Neural progenitor cell (in vitro differentiated cells): Measurements from ENCODE around the gene ASH1L. TPM values are rescaled to one million over a fixed set of nuclear protein-coding genes. Genes with fewer than 3 reads are reported as not detected.

ENCODE experiments used
- DNase-seq: peaks from one replicate; pipeline ENCODE4 v3.0.0-alpha.2; 2016; ENCODE audit warnings: low spot score
- H2AFZ ChIP-seq: fragments of 200-600 bp; sonication (generic); replicated peaks from 2 replicates; pipeline ENCODE4 v1.6.1; 2016; ENCODE audit warnings: antibody characterized with exemption
- H3F3A ChIP-seq: fragments of 200-600 bp; sonication (generic); 2 replicates; pipeline ENCODE4 v1.6.1; 2016; ENCODE audit warnings: antibody characterized with exemption, low read depth
- H3K27ac ChIP-seq: fragments of 200-600 bp; sonication (generic); 2 replicates; pipeline ENCODE4 v1.5.1; 2016; ENCODE audit warnings: mild to moderate bottlenecking
- H3K27me3 ChIP-seq: fragments of 200-600 bp; sonication (generic); 2 replicates; pipeline ENCODE4 v1.6.1; 2016; ENCODE audit warnings: mild to moderate bottlenecking, moderate library complexity
- H3K36me3 ChIP-seq: fragments of 200-600 bp; sonication (generic); 2 replicates; pipeline ENCODE4 v1.5.1; 2016
- H3K4me1 ChIP-seq: fragments of 200-600 bp; sonication (generic); 2 replicates; pipeline ENCODE4 v1.6.1; 2016; ENCODE audit warnings: mixed run types
- H3K4me2 ChIP-seq: fragments of 200-600 bp; sonication (generic); 2 replicates; pipeline ENCODE4 v1.6.1; 2016
- H3K4me3 ChIP-seq: fragments of 200-600 bp; sonication (generic); 2 replicates; pipeline ENCODE4 v1.5.1; 2016
- H3K79me2 ChIP-seq: fragments of 200-600 bp; sonication (generic); 2 replicates; pipeline ENCODE4 v1.6.1; 2016; ENCODE audit warnings: low read depth
- H3K9ac ChIP-seq: fragments of 200-600 bp; sonication (generic); 2 replicates; pipeline ENCODE4 v1.6.1; 2016
- H3K9me3 ChIP-seq: fragments of 200-600 bp; sonication (generic); 2 replicates; pipeline ENCODE4 v1.5.1; 2016; ENCODE audit warnings: low read depth
- H4K20me1 ChIP-seq: fragments of 200-600 bp; sonication (generic); 2 replicates; pipeline ENCODE4 v1.6.1; 2016; ENCODE audit warnings: low read depth
- H3K27ac Mint-ChIP-seq: 3 replicates; pipeline ENCODE4 v1.8.0; 2021; ENCODE audit warnings: mixed read lengths
- H3K27me3 Mint-ChIP-seq: 2 replicates; pipeline ENCODE4 v1.8.0; 2022; ENCODE audit warnings: low read depth, mild to moderate bottlenecking, inconsistent platforms, moderate library complexity, mixed read lengths; ENCODE audit not compliant: insufficient read depth
- H3K36me3 Mint-ChIP-seq: 3 replicates; pipeline ENCODE4 v1.8.0; 2021; ENCODE audit warnings: mixed read lengths
- H3K4me1 Mint-ChIP-seq: 3 replicates; pipeline ENCODE4 v1.8.0; 2021; ENCODE audit warnings: mixed read lengths
- H3K4me3 Mint-ChIP-seq: 3 replicates; pipeline ENCODE4 v1.8.0; 2021; ENCODE audit warnings: mild to moderate bottlenecking, moderate library complexity, mixed read lengths
- H3K9me3 Mint-ChIP-seq: 3 replicates; pipeline ENCODE4 v1.8.0; 2020; ENCODE audit warnings: mixed read lengths
- CTCF ChIP-seq: fragments of 200-600 bp; sonication (generic); IDR thresholded peaks from 2 replicates; pipeline ENCODE4 v1.5.1; 2017; ENCODE audit warnings: antibody characterized with exemption, mild to moderate bottlenecking
- EZH2 ChIP-seq: fragments of 200-600 bp; sonication (generic); IDR thresholded peaks from 2 replicates; pipeline ENCODE4 v1.6.1; 2017; ENCODE audit warnings: antibody characterized with exemption, mild to moderate bottlenecking, moderate library complexity
- EZH2phosphoT487 ChIP-seq: fragments of 200-600 bp; sonication (generic); IDR thresholded peaks from 2 replicates; pipeline ENCODE4 v1.6.1; 2017; ENCODE audit warnings: antibody characterized with exemption
- total RNA-seq: library from RNA; depleted of rRNA; stranded (reverse); fragments of >200 nt; gene quantifications from 2 replicates; pipeline ENCODE4 v1.2.3, GENCODE V29; 2015; ENCODE audit warnings: low replicate concordance

The ASH1L gene
- total RNA-seq, 1 donor from 2014 or later: 42.1 TPM

GRCh38 chr1:155485945-155486344 lies 76.7 kb downstream of the ASH1L start:
- H3K27ac ChIP-seq: no peak overlapping the region
- H4K20me1 ChIP-seq: peaks cover 5% of the 10 kb centered on the region
- H3K79me2 ChIP-seq: peaks cover 34% of the 10 kb centered on the region
- Mint-ChIP-seq H3K36me3 (peaks cover 20% of the 10 kb centered on the region), H3K27me3 (peaks cover 5% of the 10 kb centered on the region), H3K9me3 (peaks cover 2% of the 10 kb centered on the region), H3K27ac (no peak overlapping the region), H3K4me1 (no peaks in the 10 kb centered on the region), H3K4me3 (no peak overlapping the region)
- no peaks in the 10 kb centered on the region for H3K27me3 ChIP-seq
- DNase-seq: no peak
- H3K36me3 ChIP-seq: peaks cover 5% of the 10 kb centered on the region
- TF ChIP-seq EZH2: no peak
- no peak for TF ChIP-seq CTCF
- no peak for TF ChIP-seq EZH2phosphoT487
- H3K4me3 ChIP-seq: no peak overlapping the region
- no peak overlapping the region for H3K9ac ChIP-seq
- H3F3A ChIP-seq: no peaks in the 10 kb centered on the region
- H3K4me1 ChIP-seq: no peaks in the 10 kb centered on the region
- H3K4me2 ChIP-seq: no peak overlapping the region
- H3K9me3 ChIP-seq: no peaks in the 10 kb centered on the region
- no peak overlapping the region for H2AFZ ChIP-seq

GRCh38 chr1:155485222-155485621 lies 77.4 kb downstream of the ASH1L start:
- no peaks in the 10 kb centered on the region for H3K9me3 Mint-ChIP-seq

DNA sequence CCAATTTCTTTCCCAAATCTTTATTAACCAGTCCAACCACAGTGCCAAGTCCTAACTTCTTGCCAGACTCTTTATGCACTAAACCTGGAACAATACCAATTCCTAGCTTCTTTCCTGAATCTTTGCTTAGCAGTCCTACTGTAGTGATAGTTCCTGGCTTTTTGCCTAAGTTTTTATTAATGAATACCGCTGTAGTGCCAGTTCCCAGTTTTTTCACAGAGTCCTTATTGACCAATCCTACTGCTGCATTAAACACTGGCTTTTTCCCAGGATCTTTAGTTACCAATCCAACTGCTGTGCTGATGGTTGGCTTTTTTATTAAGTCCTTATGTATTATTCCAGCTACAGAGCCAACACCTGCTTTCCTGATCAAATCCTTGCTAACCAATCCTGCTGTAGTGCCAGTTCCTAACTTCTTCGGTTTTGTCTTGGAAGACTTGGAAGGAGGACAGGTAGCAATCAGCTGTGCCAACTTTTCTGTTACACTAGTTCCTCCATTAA lies 80.8 kb downstream of the ASH1L start:
- no peak for DNase-seq
- Histone ChIP-seq H3K9ac (no peak overlapping the region), H3K4me3 (no peak overlapping the region), H3K79me2 (peaks cover 31% of the 10 kb centered on the region), H3K9me3 (no peaks in the 10 kb centered on the region), H4K20me1 (peaks cover 5% of the 10 kb centered on the region), H3K4me1 (peaks cover 5% of the 10 kb centered on the region), H3K4me2 (no peak overlapping the region), H3F3A (no peaks in the 10 kb centered on the region), H3K27me3 (no peaks in the 10 kb centered on the region), H2AFZ (no peak overlapping the region), H3K36me3 (peaks cover 12% of the 10 kb centered on the region), H3K27ac (no peak overlapping the region)
- Mint-ChIP-seq H3K27ac (no peak overlapping the region), H3K36me3 (peaks cover 41% of the 10 kb centered on the region), H3K4me1 (peaks cover 18% of the 10 kb centered on the region), H3K27me3 (no peaks in the 10 kb centered on the region), H3K9me3 (no peaks in the 10 kb centered on the region), H3K4me3 (no peak overlapping the region)
- TF ChIP-seq EZH2phosphoT487: no peak
- TF ChIP-seq CTCF: no peak
- no peak for TF ChIP-seq EZH2

More at GRCh38 chr1:155485222-155485621, 77.4 kb downstream of the ASH1L start:
- H3K4me3 Mint-ChIP-seq: no peak overlapping the region
- no peak for TF ChIP-seq CTCF
- no peak for TF ChIP-seq EZH2phosphoT487
- no peak for TF ChIP-seq EZH2
- no peak overlapping the region for H3K4me2 ChIP-seq
- H4K20me1 ChIP-seq: peaks cover 5% of the 10 kb centered on the region
- H3K4me1 Mint-ChIP-seq: no peaks in the 10 kb centered on the region
- H3K4me3 ChIP-seq: no peak overlapping the region
- H3K27me3 Mint-ChIP-seq: peaks cover 2% of the 10 kb centered on the region
- H3K9me3 ChIP-seq: no peaks in the 10 kb centered on the region
- DNase-seq: no peak
- H3K27ac ChIP-seq: no peak overlapping the region
- no peak overlapping the region for H3K9ac ChIP-seq
- H3K27me3 ChIP-seq: no peaks in the 10 kb centered on the region
- peaks cover 34% of the 10 kb centered on the region for H3K79me2 ChIP-seq
- peaks cover 22% of the 10 kb centered on the region for H3K36me3 Mint-ChIP-seq
- no peaks in the 10 kb centered on the region for H3K4me1 ChIP-seq
- peaks cover 5% of the 10 kb centered on the region for H3K36me3 ChIP-seq
- H3K27ac Mint-ChIP-seq: no peak overlapping the region
- no peaks in the 10 kb centered on the region for H3F3A ChIP-seq
- no peak overlapping the region for H2AFZ ChIP-seq
